VCaP (cell line): ENCODE results near the gene TUBE1.

Source experiments
- H3K27ac ChIP-seq: fragments of 450-650 bp; 2 replicates; pipeline ENCODE4 v1.5.1; 2017
- CTCF ChIP-seq: fragments of 450-650 bp; conservative IDR thresholded peaks from 2 replicates; pipeline ENCODE4 v1.5.1; 2017; ENCODE audit warnings: mild to moderate bottlenecking, moderate library complexity

The TUBE1 gene

DNA sequence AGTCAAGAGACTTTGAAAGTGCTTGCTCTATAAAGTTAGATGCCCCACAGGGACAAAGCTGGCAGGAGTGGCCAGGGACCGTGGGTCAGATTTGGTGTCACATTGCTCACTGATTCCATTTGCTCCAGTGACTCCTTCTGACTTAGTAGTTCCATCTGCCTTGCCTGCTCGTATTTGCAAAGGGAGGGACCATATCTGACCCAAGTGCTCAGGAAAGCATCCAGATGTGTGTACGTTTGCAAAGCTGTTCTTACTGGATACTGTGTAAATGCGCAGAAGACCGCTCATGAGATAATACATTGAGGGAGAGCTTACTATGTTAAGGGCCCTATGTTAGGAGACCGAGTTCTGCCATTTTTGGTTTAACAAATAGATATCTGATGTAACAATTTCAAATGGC lies 54.6 kb downstream of the TUBE1 start:
- TF ChIP-seq CTCF, result no peak

DNA sequence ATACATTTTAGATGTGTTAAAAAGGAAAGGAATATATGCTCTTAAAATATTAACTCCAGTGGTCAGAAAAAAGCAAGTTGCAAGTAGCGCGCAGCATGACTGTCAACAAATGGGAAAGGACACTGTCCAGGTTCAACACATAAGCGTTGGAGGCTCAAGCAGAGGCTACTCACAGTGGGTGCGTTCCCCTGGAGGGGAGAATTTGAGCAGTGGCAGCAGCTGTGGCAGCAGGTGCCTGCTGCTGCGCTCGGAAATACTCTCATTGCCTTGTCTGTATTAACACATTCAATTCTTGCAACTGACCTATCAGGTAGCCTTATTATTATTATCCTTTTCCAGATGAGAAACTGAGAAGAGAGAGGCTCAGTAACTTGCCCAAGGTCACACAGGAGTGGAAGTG lies 55.3 kb downstream of the TUBE1 start:
- TF ChIP-seq CTCF, result no peak
- H3K27ac ChIP-seq, result no peak overlapping the region

More for the DNA sequence above, 54.6 kb downstream of the TUBE1 start:
- no peak overlapping the region for H3K27ac ChIP-seq

DNA sequence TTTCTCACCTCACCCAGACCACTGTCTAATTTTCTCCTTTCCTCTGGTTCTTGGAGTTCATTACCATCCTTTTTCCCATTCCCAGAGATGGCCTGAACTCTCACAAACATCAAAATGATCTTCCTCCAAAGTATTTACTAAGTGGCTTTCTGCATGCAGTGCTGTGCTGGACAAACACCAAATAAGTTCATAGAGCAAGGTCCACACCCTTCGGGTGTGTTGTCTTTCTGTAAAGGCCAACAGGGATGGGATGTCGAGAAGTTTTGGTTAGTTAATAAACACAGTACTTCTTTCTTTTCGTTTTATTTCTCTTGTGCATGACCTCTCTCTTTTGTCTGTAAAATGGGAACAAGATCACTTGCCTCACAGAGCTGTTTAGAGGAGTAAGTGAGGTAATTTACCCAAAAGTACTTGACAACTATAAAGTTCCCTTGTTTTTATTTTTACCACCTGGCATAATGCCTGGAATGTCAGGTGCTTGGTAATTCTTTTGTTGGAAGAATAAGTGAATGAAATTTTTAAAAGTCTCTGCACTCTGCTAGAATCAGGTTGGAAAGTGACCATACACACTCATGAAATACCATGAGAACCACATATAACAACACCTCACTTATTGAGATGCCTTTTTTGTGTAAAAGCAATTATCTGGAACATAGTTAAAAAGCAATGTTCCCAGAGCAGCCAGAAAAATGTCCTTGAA lies 56.2 kb downstream of the TUBE1 start:
- TF ChIP-seq CTCF, result no peak
- H3K27ac ChIP-seq, result no peak overlapping the region

GRCh38 chr6:112030206-112030960 lies 56.9 kb downstream of the TUBE1 start:
- no peak for TF ChIP-seq CTCF
- H3K27ac ChIP-seq, result no peak overlapping the region

GRCh38 chr6:112029045-112029822 lies 58.0 kb downstream of the TUBE1 start:
- H3K27ac ChIP-seq, result no peak overlapping the region
- peak; percentile 70 for TF ChIP-seq CTCF

DNA sequence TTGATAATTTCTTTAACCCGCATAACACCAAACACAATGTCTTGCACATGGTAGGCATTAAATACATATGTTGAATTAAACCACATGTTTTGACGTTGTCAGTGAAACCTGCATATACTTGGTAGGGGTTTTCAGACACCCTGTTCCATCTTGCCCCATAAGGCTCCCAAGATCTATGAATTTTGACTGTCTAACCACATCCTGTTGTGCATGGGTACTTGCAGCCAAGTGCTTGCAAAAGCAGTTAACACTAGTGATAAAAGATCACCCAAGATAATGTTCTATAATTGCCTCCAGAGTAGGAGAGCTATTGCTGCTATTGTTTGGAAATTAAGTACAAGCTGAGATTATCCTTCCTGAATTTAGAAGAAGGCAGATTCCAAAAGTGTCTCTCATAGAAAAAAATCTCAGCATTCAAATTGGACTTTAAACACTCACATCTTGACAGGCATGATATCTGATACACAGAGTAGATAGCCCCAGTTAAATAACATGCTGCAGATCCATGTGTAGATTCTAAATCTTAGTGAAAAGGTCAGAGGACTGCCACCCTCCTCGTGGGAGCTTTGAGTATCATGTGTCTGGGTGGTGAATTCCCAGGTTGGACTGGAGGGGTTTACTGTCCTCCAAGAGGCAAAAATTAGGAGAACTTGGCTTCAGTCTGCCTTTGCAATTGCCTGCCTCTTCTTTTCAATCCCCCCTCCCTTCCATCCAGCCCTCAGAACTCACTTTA lies 59.2 kb downstream of the TUBE1 start:
- H3K27ac ChIP-seq, result no peak overlapping the region
- no peak for TF ChIP-seq CTCF
